GM18505 (cell line): ENCODE data around the gene RGS2.

Experiments
- ATAC-seq: cut with Tn5 transposase; IDR thresholded peaks from one replicate; pipeline ENCODE4 v1.9.1; 2021; ENCODE audit not compliant: unreplicated experiment
- POLR2A ChIP-seq: IDR thresholded peaks from 4 replicates; pipeline ENCODE4 v1.6.1; 2011; ENCODE audit warnings: borderline replicate concordance; ENCODE audit not compliant: insufficient read depth, insufficient read length; ENCODE audit errors: extremely low read depth

RGS2 gene

GRCh38 chr1:192783791-192784190 is 25.0 kb upstream of the RGS2 start:
- ATAC-seq: no peak
- TF ChIP-seq POLR2A: no peak

- no peak for TF ChIP-seq POLR2A
- no peak for ATAC-seq
Measured at GRCh38 chr1:192784397-192784796, 24.4 kb upstream of the RGS2 start.

- ATAC-seq: no peak
- TF ChIP-seq POLR2A: no peak
Measured at GRCh38 chr1:192786576-192786975, 22.3 kb upstream of the RGS2 start.

- TF ChIP-seq POLR2A: no peak
- ATAC-seq: no peak
Measured at GRCh38 chr1:192787914-192788585, 20.8 kb upstream of the RGS2 start.

GRCh38 chr1:192789871-192790270 is 19.0 kb upstream of the RGS2 start:
- TF ChIP-seq POLR2A: no peak

GRCh38 chr1:192792628-192793027 is 16.2 kb upstream of the RGS2 start:
- ATAC-seq: no peak
- TF ChIP-seq POLR2A: no peak

More at GRCh38 chr1:192789871-192790270, 19.0 kb upstream of the RGS2 start:
- ATAC-seq: no peak

GRCh38 chr1:192793983-192794767 is 14.7 kb upstream of the RGS2 start:
- no peak for ATAC-seq

GRCh38 chr1:192794768-192795035 is 14.1 kb upstream of the RGS2 start:
- no peak for ATAC-seq
- TF ChIP-seq POLR2A: no peak

More at GRCh38 chr1:192793983-192794767, 14.7 kb upstream of the RGS2 start:
- no peak for TF ChIP-seq POLR2A

- ATAC-seq: no peak
- no peak for TF ChIP-seq POLR2A
Measured at GRCh38 chr1:192795916-192796618, 12.8 kb upstream of the RGS2 start.

GRCh38 chr1:192797143-192797542 is 11.7 kb upstream of the RGS2 start:
- TF ChIP-seq POLR2A: no peak
- ATAC-seq: no peak

- no peak for ATAC-seq
- no peak for TF ChIP-seq POLR2A
Measured at GRCh38 chr1:192797891-192798290, 10.9 kb upstream of the RGS2 start.

GRCh38 chr1:192801451-192801850 is 7.4 kb upstream of the RGS2 start:
- no peak for ATAC-seq
- no peak for TF ChIP-seq POLR2A

- no peak for ATAC-seq
- TF ChIP-seq POLR2A: no peak
Measured at GRCh38 chr1:192802406-192802805, 6.4 kb upstream of the RGS2 start.

GRCh38 chr1:192803501-192803900 is 5.3 kb upstream of the RGS2 start:
- TF ChIP-seq POLR2A: no peak
- no peak for ATAC-seq
